Epithelial cell of esophagus (primary cell): ENCODE results near the gene UPP2.

Source experiments
- DNase-seq: peaks from one replicate; pipeline ENCODE4 v3.0.0; 2010; ENCODE audit warnings: low read depth
- H3K4me3 ChIP-seq: 2 replicates; pipeline ENCODE4 v1.5.1; 2011; ENCODE audit warnings: mild to moderate bottlenecking, low read length, control low read depth
- TF ChIP-seq, protein P1 (sequence below): IDR thresholded peaks from 2 replicates; pipeline ENCODE4 v1.5.1; 2011; ENCODE audit warnings: low read depth, mild to moderate bottlenecking, low read length, control low read depth, inconsistent platforms; ENCODE audit not compliant: insufficient read depth; ENCODE audit errors: missing control alignments

The UPP2 gene

DNA sequence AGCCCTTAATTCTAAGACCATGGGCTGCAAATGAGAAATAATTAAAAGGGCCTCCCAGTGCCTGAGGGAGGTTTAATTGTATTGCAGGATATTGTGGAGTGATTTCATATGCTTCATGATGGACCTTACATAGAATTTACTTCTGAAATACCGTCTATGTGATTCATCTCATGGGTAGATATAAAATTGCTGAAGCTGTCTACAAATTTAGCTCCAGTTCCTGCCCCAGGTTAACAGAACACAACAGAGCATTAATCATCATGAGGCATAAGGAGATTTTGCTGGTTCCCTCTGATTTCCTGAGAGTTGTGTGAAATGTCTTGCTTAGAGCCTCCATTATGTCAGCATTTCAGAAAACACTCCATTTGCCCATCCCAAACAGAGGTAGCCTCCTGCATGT is 770 bp downstream of the UPP2 start:
- peak; percentile 71 for DNase-seq
- H3K4me3 ChIP-seq, result no peak overlapping the region
- TF ChIP-seq, protein P1, sequence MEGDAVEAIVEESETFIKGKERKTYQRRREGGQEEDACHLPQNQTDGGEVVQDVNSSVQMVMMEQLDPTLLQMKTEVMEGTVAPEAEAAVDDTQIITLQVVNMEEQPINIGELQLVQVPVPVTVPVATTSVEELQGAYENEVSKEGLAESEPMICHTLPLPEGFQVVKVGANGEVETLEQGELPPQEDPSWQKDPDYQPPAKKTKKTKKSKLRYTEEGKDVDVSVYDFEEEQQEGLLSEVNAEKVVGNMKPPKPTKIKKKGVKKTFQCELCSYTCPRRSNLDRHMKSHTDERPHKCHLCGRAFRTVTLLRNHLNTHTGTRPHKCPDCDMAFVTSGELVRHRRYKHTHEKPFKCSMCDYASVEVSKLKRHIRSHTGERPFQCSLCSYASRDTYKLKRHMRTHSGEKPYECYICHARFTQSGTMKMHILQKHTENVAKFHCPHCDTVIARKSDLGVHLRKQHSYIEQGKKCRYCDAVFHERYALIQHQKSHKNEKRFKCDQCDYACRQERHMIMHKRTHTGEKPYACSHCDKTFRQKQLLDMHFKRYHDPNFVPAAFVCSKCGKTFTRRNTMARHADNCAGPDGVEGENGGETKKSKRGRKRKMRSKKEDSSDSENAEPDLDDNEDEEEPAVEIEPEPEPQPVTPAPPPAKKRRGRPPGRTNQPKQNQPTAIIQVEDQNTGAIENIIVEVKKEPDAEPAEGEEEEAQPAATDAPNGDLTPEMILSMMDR, result no peak

GRCh38 chr2:158103411-158104012 is 1.8 kb downstream of the UPP2 start:
- no peak overlapping the region for H3K4me3 ChIP-seq
- no peak for DNase-seq
- TF ChIP-seq, protein P1, result no peak

- no peak overlapping the region for H3K4me3 ChIP-seq
- DNase-seq, result no peak
- TF ChIP-seq, protein P1, result no peak
Observed at GRCh38 chr2:158104903-158105302, 3.2 kb downstream of the UPP2 start.

GRCh38 chr2:158112992-158113391 is 11.3 kb downstream of the UPP2 start:
- TF ChIP-seq, protein P1, result no peak

GRCh38 chr2:158113741-158114295 is 12.1 kb downstream of the UPP2 start:
- TF ChIP-seq, protein P1, result no peak
- DNase-seq, result peak; percentile 51
- H3K4me3 ChIP-seq, result no peak overlapping the region

More at GRCh38 chr2:158112992-158113391, 11.3 kb downstream of the UPP2 start:
- DNase-seq, result no peak
- no peak overlapping the region for H3K4me3 ChIP-seq

- TF ChIP-seq, protein P1, result no peak
- H3K4me3 ChIP-seq, result no peak overlapping the region
Observed at GRCh38 chr2:158114516-158114915, 12.8 kb downstream of the UPP2 start.

GRCh38 chr2:158115202-158115767 is 13.6 kb downstream of the UPP2 start:
- DNase-seq, result peak; percentile 54
- TF ChIP-seq, protein P1, result no peak
- H3K4me3 ChIP-seq, result no peak overlapping the region

More at GRCh38 chr2:158114516-158114915, 12.8 kb downstream of the UPP2 start:
- no peak for DNase-seq
